Lower leg skin (tissue), 3 donors: Measurements from ENCODE around the gene DIP2C.

ENCODE experiments used
- POLR2A ChIP-seq, 2 donors: fragments of 450-650 bp; IDR thresholded peaks; one replicate each; pipeline ENCODE4 v1.6.1; 2016 to 2017; ENCODE audit warnings: antibody characterized with exemption in 2 of 2, mild to moderate bottlenecking in 1 of 2, moderate library complexity in 1 of 2
- TF ChIP-seq, protein P1 (sequence below), 3 donors: fragments of 450-650 bp; IDR thresholded peaks; one replicate each; pipeline ENCODE4 v1.5.1; 2016; ENCODE audit warnings: antibody characterized with exemption in 3 of 3, mild to moderate bottlenecking in 3 of 3, moderate library complexity in 2 of 3

DNA sequence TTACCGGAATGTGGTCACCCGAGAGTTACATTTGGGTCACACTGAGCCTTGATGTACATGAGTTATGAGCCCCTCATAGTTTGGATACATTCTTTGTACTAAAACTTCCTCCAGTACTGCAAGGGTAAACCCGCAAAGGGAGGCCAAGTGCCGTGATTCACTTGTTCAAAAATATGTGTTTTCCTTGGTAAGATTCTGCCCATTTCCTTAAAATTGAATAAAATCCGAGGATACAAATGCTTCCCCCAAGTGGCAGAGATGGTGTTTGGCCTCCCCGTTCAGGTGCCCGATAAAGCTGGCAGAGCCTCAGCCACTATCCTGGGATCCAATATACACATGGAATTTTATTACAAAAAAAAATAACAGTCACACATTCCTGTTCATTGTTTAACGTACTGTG, 268.3 kb downstream of the DIP2C start:
- TF ChIP-seq, protein P1, sequence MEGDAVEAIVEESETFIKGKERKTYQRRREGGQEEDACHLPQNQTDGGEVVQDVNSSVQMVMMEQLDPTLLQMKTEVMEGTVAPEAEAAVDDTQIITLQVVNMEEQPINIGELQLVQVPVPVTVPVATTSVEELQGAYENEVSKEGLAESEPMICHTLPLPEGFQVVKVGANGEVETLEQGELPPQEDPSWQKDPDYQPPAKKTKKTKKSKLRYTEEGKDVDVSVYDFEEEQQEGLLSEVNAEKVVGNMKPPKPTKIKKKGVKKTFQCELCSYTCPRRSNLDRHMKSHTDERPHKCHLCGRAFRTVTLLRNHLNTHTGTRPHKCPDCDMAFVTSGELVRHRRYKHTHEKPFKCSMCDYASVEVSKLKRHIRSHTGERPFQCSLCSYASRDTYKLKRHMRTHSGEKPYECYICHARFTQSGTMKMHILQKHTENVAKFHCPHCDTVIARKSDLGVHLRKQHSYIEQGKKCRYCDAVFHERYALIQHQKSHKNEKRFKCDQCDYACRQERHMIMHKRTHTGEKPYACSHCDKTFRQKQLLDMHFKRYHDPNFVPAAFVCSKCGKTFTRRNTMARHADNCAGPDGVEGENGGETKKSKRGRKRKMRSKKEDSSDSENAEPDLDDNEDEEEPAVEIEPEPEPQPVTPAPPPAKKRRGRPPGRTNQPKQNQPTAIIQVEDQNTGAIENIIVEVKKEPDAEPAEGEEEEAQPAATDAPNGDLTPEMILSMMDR (IDR thresholded peaks at IDR 0.05), result no peak
- TF ChIP-seq POLR2A (IDR thresholded peaks at IDR 0.05), result no peak
